Suprapubic skin (tissue), 4 donors: ENCODE measurements around the gene EPHB6. TPM values are rescaled to one million over a fixed set of nuclear protein-coding genes. Genes with fewer than 3 reads are reported as not detected.

ENCODE experiments used
- DNase-seq, 2 donors: peaks; one replicate each; pipeline ENCODE4 v3.0.0-alpha.2; 2019; ENCODE audit warnings: low spot score in 2 of 2
- H3K27ac ChIP-seq: fragments of 200-600 bp; sonication (generic); one replicate; pipeline ENCODE4 v1.5.1; 2019
- H3K27me3 ChIP-seq: fragments of 200-600 bp; sonication (generic); one replicate; pipeline ENCODE4 v1.5.1; 2019
- H3K36me3 ChIP-seq: fragments of 200-600 bp; sonication (generic); one replicate; pipeline ENCODE4 v1.5.1; 2019
- H3K4me1 ChIP-seq: fragments of 200-600 bp; sonication (generic); one replicate; pipeline ENCODE4 v1.5.1; 2019
- H3K4me3 ChIP-seq: fragments of 200-600 bp; sonication (generic); one replicate; pipeline ENCODE4 v1.5.1; 2019; ENCODE audit warnings: mild to moderate bottlenecking
- H3K9me3 ChIP-seq: fragments of 200-600 bp; sonication (generic); one replicate; pipeline ENCODE4 v1.5.1; 2019
- CTCF ChIP-seq, 2 donors: fragments of 200-600 bp in 1 of 2; fragments of 450-650 bp in 1 of 2; sonication (generic) in 1 of 2; IDR thresholded peaks; one replicate each; pipeline ENCODE4 v1.5.1; 2016 to 2019; ENCODE audit warnings: antibody characterized with exemption in 2 of 2, mild to moderate bottlenecking in 1 of 2, moderate library complexity in 1 of 2
- EP300 ChIP-seq: sonication (generic); formaldehyde crosslinking; IDR thresholded peaks from one replicate; pipeline ENCODE4 v1.6.1; 2017; ENCODE audit warnings: antibody characterized with exemption
- POLR2A ChIP-seq, 2 donors: fragments of 450-650 bp; IDR thresholded peaks; one replicate each; pipeline ENCODE4 v1.6.1; 2017; ENCODE audit warnings: antibody characterized with exemption in 2 of 2, mild to moderate bottlenecking in 2 of 2, moderate library complexity in 2 of 2
- POLR2AphosphoS5 ChIP-seq, 3 donors: sonication (generic); formaldehyde crosslinking; IDR thresholded peaks; one replicate each; pipeline ENCODE4 v1.6.1; 2017; ENCODE audit warnings: antibody characterized with exemption in 3 of 3
- WGBS: methylation state at CpG from one replicate; pipeline ENCODE4 v1.1.5; 2018; 5-methylcytosine and 5-hydroxymethylcytosine counted together
- total RNA-seq, 4 donors: library from RNA; depleted of rRNA; stranded (reverse); fragments of >200 nt; gene quantifications; one replicate each; pipeline ENCODE4 v1.1.0, GENCODE V29; 2016

Gene EPHB6
- total RNA-seq, 4 donors from 2014 or later, result 207 to 299 (median 258) TPM

GRCh38 chr7:142875456-142875855, 20.6 kb downstream of the EPHB6 start:
- Histone ChIP-seq H3K27ac (no peak overlapping the region), H3K27me3 (peaks cover 6% of the 10 kb centered on the region), H3K4me3 (no peak overlapping the region), H3K9me3 (no peaks in the 10 kb centered on the region), H3K36me3 (peaks cover 17% of the 10 kb centered on the region), H3K4me1 (no peaks in the 10 kb centered on the region)
- DNase-seq, result peak; percentile 61 to 64
- 85% methylated on average over 13 of the region's 14 CpGs for WGBS
- TF ChIP-seq EP300, result no peak
- TF ChIP-seq CTCF (IDR thresholded peaks at IDR 0.05), result no peak
- no peak for TF ChIP-seq POLR2A (IDR thresholded peaks at IDR 0.05)
- TF ChIP-seq POLR2AphosphoS5 (IDR thresholded peaks at IDR 0.05), result no peak

GRCh38 chr7:142876236-142876960, 21.5 kb downstream of the EPHB6 start:
- peak in 1 of 2 donors; percentile 65 for DNase-seq
- WGBS, result 77% methylated on average over 9 of the region's 9 CpGs
- H3K27me3 ChIP-seq, result peaks cover 9% of the 10 kb centered on the region
- H3K36me3 ChIP-seq, result peaks cover 10% of the 10 kb centered on the region
- H3K27ac ChIP-seq, result no peak overlapping the region
- no peaks in the 10 kb centered on the region for H3K4me1 ChIP-seq
- TF ChIP-seq POLR2A (IDR thresholded peaks at IDR 0.05), result no peak
- no peak for TF ChIP-seq EP300
- H3K9me3 ChIP-seq, result no peaks in the 10 kb centered on the region
- no peak overlapping the region for H3K4me3 ChIP-seq

GRCh38 chr7:142876991-142877910, 22.4 kb downstream of the EPHB6 start:
- Histone ChIP-seq H3K27ac (no peak overlapping the region), H3K27me3 (peaks cover 9% of the 10 kb centered on the region), H3K4me1 (peaks cover 6% of the 10 kb centered on the region), H3K36me3 (peaks cover 2% of the 10 kb centered on the region), H3K9me3 (no peaks in the 10 kb centered on the region), H3K4me3 (no peak overlapping the region)
- TF ChIP-seq CTCF (IDR thresholded peaks at IDR 0.05) (no peak), POLR2A (IDR thresholded peaks at IDR 0.05) (no peak), EP300 (no peak), POLR2AphosphoS5 (IDR thresholded peaks at IDR 0.05) (no peak)
- WGBS, result 82% methylated on average over 9 of the region's 18 CpGs
- DNase-seq, result peak in 1 of 2 donors; percentile 68

- Histone ChIP-seq H3K9me3 (no peaks in the 10 kb centered on the region), H3K4me3 (no peak overlapping the region), H3K27me3 (peaks cover 9% of the 10 kb centered on the region), H3K36me3 (no peaks in the 10 kb centered on the region), H3K27ac (no peak overlapping the region), H3K4me1 (peaks cover 8% of the 10 kb centered on the region)
- DNase-seq, result peak in 1 of 2 donors; percentile 41
- 88% methylated on average over 3 of the region's 3 CpGs for WGBS
- no peak for TF ChIP-seq EP300
- TF ChIP-seq POLR2AphosphoS5 (IDR thresholded peaks at IDR 0.05), result no peak
- TF ChIP-seq CTCF (IDR thresholded peaks at IDR 0.05), result no peak
Measured at GRCh38 chr7:142878315-142878714, 23.4 kb downstream of the EPHB6 start.

GRCh38 chr7:142879060-142879459, 24.2 kb downstream of the EPHB6 start:
- TF ChIP-seq CTCF (IDR thresholded peaks at IDR 0.05) (no peak), EP300 (no peak)
- WGBS, result 91% methylated on average over 5 of the region's 5 CpGs
- Histone ChIP-seq H3K9me3 (no peaks in the 10 kb centered on the region), H3K4me3 (no peak overlapping the region), H3K4me1 (peaks cover 8% of the 10 kb centered on the region), H3K36me3 (no peaks in the 10 kb centered on the region), H3K27ac (no peak overlapping the region), H3K27me3 (peaks cover 9% of the 10 kb centered on the region)
- no peak for DNase-seq
